ENCODE data around the gene DYNC1I2.

- no peak for TF ChIP-seq CTCF (IDR thresholded peaks at IDR 0.05)
- no peak for TF ChIP-seq POLR2A (IDR thresholded peaks at IDR 0.05)
Measured at GRCh38 chr2:171655586-171655985, 31.7 kb upstream of the DYNC1I2 start.
